ENCODE data around the gene DNAH8.
A peak's percentile ranks its signal among the peaks of the same experiment; 100 is the strongest.

Gene DNAH8

DNA sequence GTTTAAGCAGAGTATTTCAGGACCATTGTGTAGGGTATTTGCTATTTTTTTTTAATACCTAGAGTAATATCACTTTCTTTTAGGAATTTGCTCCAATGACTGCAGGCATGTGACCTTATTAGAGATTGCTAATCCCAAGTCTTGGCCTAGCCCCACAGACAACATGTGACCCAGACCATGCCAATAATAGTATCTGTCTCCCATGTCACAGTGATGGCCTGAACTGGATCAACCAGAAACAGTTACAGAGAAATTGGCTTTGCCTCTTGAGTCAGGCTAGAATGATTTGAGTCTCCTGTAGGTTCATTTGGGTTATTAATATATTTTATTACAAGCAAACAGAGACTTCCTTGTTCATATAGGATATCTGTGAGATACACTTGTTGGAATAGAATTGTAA lies 116.8 kb downstream of the DNAH8 start:
- Histone ChIP-seq H3K14ac (ENCODE audit: low read length) (no peak overlapping the region), H4K8ac (ENCODE audit: low read depth, low read length) (no peak overlapping the region), H3K79me1 (ENCODE audit: low read length) (no peaks in the 10 kb centered on the region), H3K4ac (ENCODE audit: low read depth, low read length) (no peak overlapping the region), H3K9me3 (ENCODE audit: insufficient read depth, low read depth, low read length) (no peaks in the 10 kb centered on the region), H2AFZ (ENCODE audit: insufficient read depth, low read length, poor library complexity) (no peak overlapping the region), H2AK5ac (ENCODE audit: low read length) (no peak overlapping the region), H3K18ac (ENCODE audit: low read length) (no peak overlapping the region), H3K27me3 (ENCODE audit: insufficient read depth, low read length) (no peaks in the 10 kb centered on the region), H2BK120ac (ENCODE audit: insufficient read depth, low read length, poor library complexity) (no peak overlapping the region), H3K79me2 (ENCODE audit: control insufficient read depth, insufficient read depth, low read length, poor library complexity) (no peaks in the 10 kb centered on the region), H2BK5ac (ENCODE audit: low read depth, low read length, poor library complexity) (no peak overlapping the region), H4K12ac (ENCODE audit: low read depth, low read length) (no peak overlapping the region), H3K23ac (ENCODE audit: low read length) (no peak overlapping the region), H2BK12ac (ENCODE audit: low read length) (no peak overlapping the region), H4K91ac (ENCODE audit: low read depth, low read length) (no peak overlapping the region), H3K36me3 (ENCODE audit: control insufficient read depth in 1 of 2, insufficient read depth in 2 of 2, low read length in 2 of 2) (no peaks in the 10 kb centered on the region), H3K4me1 (ENCODE audit: control insufficient read depth in 1 of 2, insufficient read depth in 2 of 2, low read length in 2 of 2) (no peaks in the 10 kb centered on the region), H3K27ac (ENCODE audit: low read depth, low read length) (no peak overlapping the region), H3K4me3 (ENCODE audit: low read depth, low read length) (no peak overlapping the region), H3K4me2 (ENCODE audit: low read length) (no peak overlapping the region), H3K9ac (ENCODE audit: low read length) (no peak overlapping the region)
- DNase-seq, result no peak

DNA sequence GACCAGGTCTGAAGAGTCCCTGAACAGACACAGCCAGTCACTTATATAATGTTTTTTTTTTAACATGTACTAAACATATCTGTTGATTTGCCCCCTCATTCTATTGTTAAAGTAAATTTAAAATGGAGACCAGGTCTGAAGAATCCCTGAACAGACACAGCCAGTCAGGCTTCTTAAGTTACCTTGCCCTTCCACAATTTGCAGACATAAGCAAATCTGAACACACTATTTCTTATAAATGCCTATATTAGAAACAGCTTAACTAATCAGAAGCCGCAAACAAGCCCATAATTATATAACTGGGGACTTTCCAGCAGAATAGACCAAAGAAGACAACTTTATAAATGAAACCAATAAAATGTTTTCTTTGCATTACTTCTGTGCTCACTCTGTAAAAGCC lies 118.2 kb downstream of the DNAH8 start:
- no peaks in the 10 kb centered on the region for H3K79me1 ChIP-seq (ENCODE audit: low read length)
- no peaks in the 10 kb centered on the region for H3K36me3 ChIP-seq (ENCODE audit: control insufficient read depth in 1 of 2, insufficient read depth in 2 of 2, low read length in 2 of 2)
- no peak overlapping the region for H2BK5ac ChIP-seq (ENCODE audit: low read depth, low read length, poor library complexity)
- no peak for DNase-seq
- no peaks in the 10 kb centered on the region for H3K79me2 ChIP-seq (ENCODE audit: control insufficient read depth, insufficient read depth, low read length, poor library complexity)
- H3K14ac ChIP-seq (ENCODE audit: low read length), result no peak overlapping the region
- H3K4me3 ChIP-seq (ENCODE audit: low read depth, low read length), result no peak overlapping the region
- H2BK12ac ChIP-seq (ENCODE audit: low read length), result no peak overlapping the region
- H3K23ac ChIP-seq (ENCODE audit: low read length), result no peak overlapping the region
- no peak overlapping the region for H3K9ac ChIP-seq (ENCODE audit: low read length)
- H3K4me2 ChIP-seq (ENCODE audit: low read length), result no peak overlapping the region
- no peak overlapping the region for H4K8ac ChIP-seq (ENCODE audit: low read depth, low read length)
- H3K9me3 ChIP-seq (ENCODE audit: insufficient read depth, low read depth, low read length), result no peaks in the 10 kb centered on the region
- H3K18ac ChIP-seq (ENCODE audit: low read length), result no peak overlapping the region
- no peak overlapping the region for H4K91ac ChIP-seq (ENCODE audit: low read depth, low read length)
- no peak overlapping the region for H2AK5ac ChIP-seq (ENCODE audit: low read length)
- no peak overlapping the region for H2AFZ ChIP-seq (ENCODE audit: insufficient read depth, low read length, poor library complexity)
- no peaks in the 10 kb centered on the region for H3K4me1 ChIP-seq (ENCODE audit: control insufficient read depth in 1 of 2, insufficient read depth in 2 of 2, low read length in 2 of 2)
- H3K27me3 ChIP-seq (ENCODE audit: insufficient read depth, low read length), result no peaks in the 10 kb centered on the region
- H2BK120ac ChIP-seq (ENCODE audit: insufficient read depth, low read length, poor library complexity), result no peak overlapping the region
- H3K4ac ChIP-seq (ENCODE audit: low read depth, low read length), result no peak overlapping the region
- H3K27ac ChIP-seq (ENCODE audit: low read depth, low read length), result no peak overlapping the region
- WGBS (ENCODE audit: extremely low coverage, insufficient coverage, insufficient read length), result no CpG with 5 or more reads among the region's 1 CpG
- no peak overlapping the region for H4K12ac ChIP-seq (ENCODE audit: low read depth, low read length)

DNA sequence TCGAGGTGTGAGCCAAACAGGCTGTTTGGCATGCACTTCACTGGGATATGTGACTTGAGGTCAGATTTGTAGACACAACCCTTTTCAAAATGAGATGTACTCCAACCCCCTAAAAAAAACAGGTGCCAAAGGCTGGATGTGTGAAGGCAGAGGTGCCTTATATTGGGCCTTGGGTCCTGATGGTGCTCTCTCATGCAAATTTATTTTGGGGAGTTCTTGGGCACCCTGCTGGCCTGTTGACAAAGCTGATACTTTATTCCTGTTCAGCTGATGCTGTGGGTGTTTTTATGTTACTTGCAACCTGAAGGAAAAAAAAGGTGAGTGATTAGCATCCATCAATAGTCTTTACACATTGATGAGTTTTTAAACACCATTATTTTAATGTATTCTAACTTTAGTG lies 121.5 kb downstream of the DNAH8 start:
- Histone ChIP-seq H3K27me3 (ENCODE audit: insufficient read depth, low read length) (no peaks in the 10 kb centered on the region), H3K9me3 (ENCODE audit: insufficient read depth, low read depth, low read length) (no peaks in the 10 kb centered on the region), H2AK5ac (ENCODE audit: low read length) (no peak overlapping the region), H4K8ac (ENCODE audit: low read depth, low read length) (no peak overlapping the region), H3K9ac (ENCODE audit: low read length) (no peak overlapping the region), H2AFZ (ENCODE audit: insufficient read depth, low read length, poor library complexity) (no peak overlapping the region), H2BK12ac (ENCODE audit: low read length) (no peak overlapping the region), H3K4me3 (ENCODE audit: low read depth, low read length) (no peak overlapping the region), H2BK5ac (ENCODE audit: low read depth, low read length, poor library complexity) (no peak overlapping the region), H4K12ac (ENCODE audit: low read depth, low read length) (no peak overlapping the region), H3K4ac (ENCODE audit: low read depth, low read length) (no peak overlapping the region), H3K18ac (ENCODE audit: low read length) (no peak overlapping the region), H2BK120ac (ENCODE audit: insufficient read depth, low read length, poor library complexity) (no peak overlapping the region), H3K14ac (ENCODE audit: low read length) (no peak overlapping the region), H3K4me1 (ENCODE audit: control insufficient read depth in 1 of 2, insufficient read depth in 2 of 2, low read length in 2 of 2) (no peaks in the 10 kb centered on the region), H3K4me2 (ENCODE audit: low read length) (no peak overlapping the region), H3K23ac (ENCODE audit: low read length) (no peak overlapping the region), H3K27ac (ENCODE audit: low read depth, low read length) (no peak overlapping the region), H3K79me2 (ENCODE audit: control insufficient read depth, insufficient read depth, low read length, poor library complexity) (no peaks in the 10 kb centered on the region), H3K79me1 (ENCODE audit: low read length) (no peaks in the 10 kb centered on the region), H3K36me3 (ENCODE audit: control insufficient read depth in 1 of 2, insufficient read depth in 2 of 2, low read length in 2 of 2) (no peaks in the 10 kb centered on the region), H4K91ac (ENCODE audit: low read depth, low read length) (no peak overlapping the region)
- WGBS (ENCODE audit: extremely low coverage, insufficient coverage, insufficient read length), result no CpG with 5 or more reads among the region's 1 CpG
- DNase-seq, result no peak

DNA sequence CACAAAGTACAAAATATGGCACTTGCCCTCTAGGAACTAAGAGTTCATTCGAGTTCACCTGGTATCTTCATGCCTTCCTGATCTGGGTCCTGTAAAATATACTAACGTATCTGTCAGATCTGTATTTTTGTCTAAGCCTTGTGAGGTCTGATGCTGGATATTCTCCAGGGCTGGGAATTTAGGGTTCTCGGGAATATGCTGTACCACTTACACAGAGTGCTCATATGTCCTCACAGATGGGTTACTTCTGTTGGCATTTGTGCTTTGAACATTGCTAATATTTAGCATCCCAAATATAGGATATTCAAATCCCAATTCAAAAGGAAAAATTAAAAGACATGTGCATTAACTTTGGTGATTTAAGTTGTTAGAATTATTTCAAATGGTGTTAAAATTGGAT lies 122.0 kb downstream of the DNAH8 start:
- H3K79me2 ChIP-seq (ENCODE audit: control insufficient read depth, insufficient read depth, low read length, poor library complexity), result no peaks in the 10 kb centered on the region
- H3K27me3 ChIP-seq (ENCODE audit: insufficient read depth, low read length), result no peaks in the 10 kb centered on the region
- H2AK5ac ChIP-seq (ENCODE audit: low read length), result no peak overlapping the region
- H3K4ac ChIP-seq (ENCODE audit: low read depth, low read length), result no peak overlapping the region
- no peak overlapping the region for H3K9ac ChIP-seq (ENCODE audit: low read length)
- no peak overlapping the region for H2BK120ac ChIP-seq (ENCODE audit: insufficient read depth, low read length, poor library complexity)
- no peak overlapping the region for H3K18ac ChIP-seq (ENCODE audit: low read length)
- no peaks in the 10 kb centered on the region for H3K79me1 ChIP-seq (ENCODE audit: low read length)
- H3K9me3 ChIP-seq (ENCODE audit: insufficient read depth, low read depth, low read length), result no peaks in the 10 kb centered on the region
- no peak overlapping the region for H3K4me2 ChIP-seq (ENCODE audit: low read length)
- DNase-seq, result no peak
- no peak overlapping the region for H4K8ac ChIP-seq (ENCODE audit: low read depth, low read length)
- no peak overlapping the region for H2BK5ac ChIP-seq (ENCODE audit: low read depth, low read length, poor library complexity)
- no peak overlapping the region for H2AFZ ChIP-seq (ENCODE audit: insufficient read depth, low read length, poor library complexity)
- WGBS (ENCODE audit: extremely low coverage, insufficient coverage, insufficient read length), result no CpG with 5 or more reads among the region's 3 CpGs
- no peak overlapping the region for H3K23ac ChIP-seq (ENCODE audit: low read length)
- H3K4me1 ChIP-seq (ENCODE audit: control insufficient read depth in 1 of 2, insufficient read depth in 2 of 2, low read length in 2 of 2), result no peaks in the 10 kb centered on the region
- H3K4me3 ChIP-seq (ENCODE audit: low read depth, low read length), result no peak overlapping the region
- no peak overlapping the region for H3K27ac ChIP-seq (ENCODE audit: low read depth, low read length)
- no peak overlapping the region for H4K91ac ChIP-seq (ENCODE audit: low read depth, low read length)
- H3K14ac ChIP-seq (ENCODE audit: low read length), result no peak overlapping the region
- H3K36me3 ChIP-seq (ENCODE audit: control insufficient read depth in 1 of 2, insufficient read depth in 2 of 2, low read length in 2 of 2), result no peaks in the 10 kb centered on the region
- no peak overlapping the region for H2BK12ac ChIP-seq (ENCODE audit: low read length)
- no peak overlapping the region for H4K12ac ChIP-seq (ENCODE audit: low read depth, low read length)

DNA sequence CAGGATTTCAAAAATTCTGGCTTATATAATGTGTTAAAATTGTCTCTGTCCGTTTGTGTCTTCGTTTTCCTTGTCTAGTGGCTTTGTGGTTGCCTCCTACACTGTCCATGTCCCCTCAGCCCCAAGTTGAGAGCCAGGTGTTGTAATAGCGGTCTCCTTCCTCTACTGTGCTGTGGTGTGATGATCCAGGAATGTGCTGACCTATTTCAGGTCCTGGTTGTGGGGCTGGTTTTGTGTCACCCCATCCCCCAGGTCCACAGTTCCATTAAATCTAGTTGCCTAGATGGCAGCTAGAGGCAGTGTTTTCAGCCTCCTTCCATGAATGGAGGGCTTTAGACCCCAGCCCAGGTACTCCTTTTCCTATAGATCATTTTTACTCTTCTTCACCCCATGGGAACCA lies 128.7 kb downstream of the DNAH8 start:
- no peak overlapping the region for H3K18ac ChIP-seq (ENCODE audit: low read length)
- H2BK12ac ChIP-seq (ENCODE audit: low read length), result no peak overlapping the region
- H3K4me2 ChIP-seq (ENCODE audit: low read length), result no peak overlapping the region
- no peak overlapping the region for H3K14ac ChIP-seq (ENCODE audit: low read length)
- H3K27ac ChIP-seq (ENCODE audit: low read depth, low read length), result no peak overlapping the region
- no peak overlapping the region for H3K4ac ChIP-seq (ENCODE audit: low read depth, low read length)
- H3K79me1 ChIP-seq (ENCODE audit: low read length), result no peaks in the 10 kb centered on the region
- no peak overlapping the region for H2BK120ac ChIP-seq (ENCODE audit: insufficient read depth, low read length, poor library complexity)
- H4K8ac ChIP-seq (ENCODE audit: low read depth, low read length), result no peak overlapping the region
- H3K23ac ChIP-seq (ENCODE audit: low read length), result peak overlapping the region; percentile 3
- H3K4me3 ChIP-seq (ENCODE audit: low read depth, low read length), result no peak overlapping the region
- H3K4me1 ChIP-seq (ENCODE audit: control insufficient read depth in 1 of 2, insufficient read depth in 2 of 2, low read length in 2 of 2), result peaks cover 0 to 3% of the 10 kb centered on the region in 2 experiments
- no peak overlapping the region for H4K91ac ChIP-seq (ENCODE audit: low read depth, low read length)
- H2BK5ac ChIP-seq (ENCODE audit: low read depth, low read length, poor library complexity), result no peak overlapping the region
- H3K9ac ChIP-seq (ENCODE audit: low read length), result no peak overlapping the region
- no peaks in the 10 kb centered on the region for H3K79me2 ChIP-seq (ENCODE audit: control insufficient read depth, insufficient read depth, low read length, poor library complexity)
- no peak overlapping the region for H4K12ac ChIP-seq (ENCODE audit: low read depth, low read length)
- no peak for DNase-seq
- H2AK5ac ChIP-seq (ENCODE audit: low read length), result no peak overlapping the region
- H2AFZ ChIP-seq (ENCODE audit: insufficient read depth, low read length, poor library complexity), result no peak overlapping the region
- no peaks in the 10 kb centered on the region for H3K36me3 ChIP-seq (ENCODE audit: control insufficient read depth in 1 of 2, insufficient read depth in 2 of 2, low read length in 2 of 2)
- WGBS (ENCODE audit: extremely low coverage, insufficient coverage, insufficient read length), result no CpG with 5 or more reads among the region's 3 CpGs
- no peaks in the 10 kb centered on the region for H3K9me3 ChIP-seq (ENCODE audit: insufficient read depth, low read depth, low read length)
- no peaks in the 10 kb centered on the region for H3K27me3 ChIP-seq (ENCODE audit: insufficient read depth, low read length)

Measured in trophoblast cell (in vitro differentiated cells and primary cell).